Femur (tissue), 1 donor: Measurements from ENCODE around the gene SELENOP.
"Not testable (repeated sequence)": the region's sequence is repeated elsewhere in the genome, so short reads cannot be mapped to it uniquely, and the experiment has no call there.

Experiments
- DNase-seq: peaks from one replicate; pipeline ENCODE4 v3.0.0-alpha.2; 2017

The SELENOP gene, protein sequence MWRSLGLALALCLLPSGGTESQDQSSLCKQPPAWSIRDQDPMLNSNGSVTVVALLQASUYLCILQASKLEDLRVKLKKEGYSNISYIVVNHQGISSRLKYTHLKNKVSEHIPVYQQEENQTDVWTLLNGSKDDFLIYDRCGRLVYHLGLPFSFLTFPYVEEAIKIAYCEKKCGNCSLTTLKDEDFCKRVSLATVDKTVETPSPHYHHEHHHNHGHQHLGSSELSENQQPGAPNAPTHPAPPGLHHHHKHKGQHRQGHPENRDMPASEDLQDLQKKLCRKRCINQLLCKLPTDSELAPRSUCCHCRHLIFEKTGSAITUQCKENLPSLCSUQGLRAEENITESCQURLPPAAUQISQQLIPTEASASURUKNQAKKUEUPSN

GRCh38 chr5:42811591-42812446 lies at the start of gene SELENOP:
Gene SELENOP, minus strand, starts transcription at chr5:42811892. Its CDS starts 3,539 bp downstream, at chr5:42808353.
- DNase-seq = peak; percentile 79

DNA sequence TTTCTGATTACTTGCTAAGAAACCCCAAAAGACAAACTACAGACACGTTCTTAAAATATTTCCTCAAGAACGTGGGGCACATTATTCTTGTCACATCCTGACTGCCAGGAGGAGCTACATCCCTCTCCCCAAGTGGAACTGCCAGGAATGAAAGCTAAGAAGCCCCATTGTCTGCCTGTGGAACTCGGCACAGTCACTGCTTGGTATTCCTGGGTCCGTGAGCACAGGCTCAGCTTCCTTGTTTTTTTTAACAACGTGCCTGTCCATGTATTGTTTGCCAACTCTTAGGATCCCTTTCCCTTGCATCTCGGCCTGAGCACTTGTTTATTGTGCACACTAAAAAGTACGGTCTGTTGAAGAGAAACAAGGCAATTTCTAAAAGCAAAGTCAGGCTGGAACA lies 47.0 kb upstream of the SELENOP start:
- no peak for DNase-seq

DNA sequence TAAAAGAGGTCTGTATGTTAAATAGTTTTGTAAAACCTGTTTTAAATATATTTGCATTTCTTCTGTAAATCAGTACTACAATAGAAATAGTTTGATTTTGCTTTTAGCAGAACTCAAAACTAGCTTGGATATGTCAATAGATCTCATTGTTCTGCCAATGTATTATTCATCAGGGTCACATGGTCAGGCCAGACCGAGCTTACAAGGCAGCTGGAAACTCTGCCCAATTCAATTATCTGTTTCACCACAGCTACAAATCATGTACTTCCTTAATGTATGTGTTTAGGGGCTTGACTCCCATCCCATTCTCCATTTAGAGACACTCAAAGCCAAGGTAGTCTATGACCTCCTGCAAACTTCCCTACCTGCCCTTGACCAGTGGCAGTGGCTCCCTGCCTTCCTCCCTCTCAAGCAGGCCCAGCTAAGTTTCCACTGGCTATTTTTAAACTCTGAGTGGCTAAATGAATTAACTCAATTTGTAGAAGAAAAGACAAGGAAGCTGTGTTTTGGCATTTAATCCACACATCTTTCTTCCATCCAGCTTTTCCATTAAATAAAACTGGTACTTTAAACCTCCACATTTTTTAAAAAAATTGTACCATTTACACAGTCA lies 46.4 kb upstream of the SELENOP start:
- no peak for DNase-seq

DNA sequence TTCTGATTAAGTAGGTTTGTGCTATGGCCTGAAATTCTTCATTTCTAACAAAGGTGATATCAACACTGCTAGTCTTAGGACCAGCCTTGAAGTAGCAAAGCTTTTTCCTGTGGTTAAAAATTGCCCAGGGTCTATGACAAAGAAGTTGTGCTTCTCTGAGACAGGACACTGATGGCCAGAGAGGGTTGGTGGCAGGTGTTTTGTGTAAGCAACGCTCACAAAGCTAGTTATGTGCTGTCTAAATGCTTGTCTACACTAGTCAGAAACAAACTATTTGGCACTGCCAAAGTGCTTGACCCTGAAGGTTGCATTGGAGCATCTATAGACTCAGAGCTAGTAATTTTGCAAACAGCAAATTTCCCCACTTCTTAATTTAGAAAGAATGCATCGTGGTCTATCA lies 44.1 kb upstream of the SELENOP start:
- no peak for DNase-seq

- DNase-seq = no peak
Measured at GRCh38 chr5:42855386-42855785, 43.7 kb upstream of the SELENOP start.

GRCh38 chr5:42854795-42855194 lies 43.1 kb upstream of the SELENOP start:
- DNase-seq = no peak

DNA sequence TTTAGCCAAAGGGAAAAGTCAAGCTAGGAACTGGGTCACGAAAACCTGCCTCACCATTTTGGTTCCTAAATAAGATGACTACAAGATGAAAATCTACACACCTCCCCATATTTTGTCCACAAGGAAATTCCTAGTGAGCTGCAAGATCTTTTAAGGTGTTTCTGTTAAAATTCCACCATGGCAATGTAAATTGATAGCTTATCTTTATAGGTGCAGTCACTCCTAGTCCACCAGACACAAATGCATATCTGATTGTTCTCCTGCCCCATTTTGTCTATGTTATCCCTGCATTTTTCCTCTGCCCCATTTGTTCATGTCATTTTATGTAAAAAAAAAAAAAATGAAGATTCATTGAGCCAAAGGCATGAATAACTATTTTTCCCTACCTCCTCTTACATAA lies 41.1 kb upstream of the SELENOP start:
- no peak for DNase-seq

DNA sequence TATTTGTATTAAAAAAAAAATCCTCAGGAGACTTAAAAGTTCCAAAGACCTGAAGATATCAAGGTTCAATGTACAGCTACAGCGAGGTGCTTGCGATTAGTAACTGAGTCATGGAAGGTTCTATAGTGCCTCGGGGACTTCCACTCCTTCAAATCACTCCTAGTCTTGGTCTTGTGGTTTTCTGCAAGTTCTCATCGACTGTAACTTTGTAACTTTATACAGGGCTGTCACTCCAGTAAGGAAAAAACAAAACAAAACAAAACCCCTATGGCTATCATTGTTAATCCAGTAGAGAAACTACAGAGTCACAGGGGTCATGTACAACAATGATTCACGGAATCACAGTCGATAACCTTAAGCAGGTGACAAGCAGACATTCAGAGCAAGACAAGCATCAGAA lies 39.8 kb upstream of the SELENOP start:
- no peak for DNase-seq

- no peak for DNase-seq
Measured at GRCh38 chr5:42848545-42848944, 36.9 kb upstream of the SELENOP start.

- DNase-seq = not testable (repeated sequence)
Measured at GRCh38 chr5:42844408-42844807, 32.7 kb upstream of the SELENOP start.

GRCh38 chr5:42843675-42844292 lies 32.1 kb upstream of the SELENOP start:
- DNase-seq = no peak

DNA sequence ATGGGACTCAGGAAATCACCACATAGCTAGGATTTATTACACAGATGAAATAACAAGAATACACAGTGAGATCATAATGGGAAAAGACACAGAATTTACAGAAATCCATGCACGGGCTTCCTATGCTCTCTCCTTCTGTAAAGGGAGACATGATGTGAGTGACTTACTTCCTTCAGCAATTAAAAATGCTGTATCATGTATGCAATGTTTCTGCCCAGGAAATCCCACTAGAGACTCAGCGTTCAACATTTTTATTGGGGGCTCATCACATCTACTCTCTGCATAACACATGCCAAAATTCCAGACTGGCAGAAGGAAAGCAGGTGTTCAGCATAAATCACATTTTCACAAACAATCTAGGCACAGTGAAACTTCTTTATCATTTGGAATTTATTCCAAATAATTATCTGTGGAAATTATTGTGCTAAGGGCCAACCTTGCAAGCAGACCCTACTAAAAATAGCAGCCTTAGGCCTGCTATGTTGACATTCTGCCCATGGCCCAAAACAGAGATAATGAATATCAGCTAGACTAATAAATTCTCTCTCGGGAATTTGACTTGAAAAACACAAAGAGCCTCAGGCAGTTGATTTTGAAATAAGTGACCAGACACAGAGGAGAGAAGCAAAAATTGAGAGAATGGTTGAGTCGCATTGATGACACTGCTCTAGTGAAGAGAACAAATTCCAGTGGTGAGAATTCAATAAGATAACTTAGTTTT lies 31.4 kb upstream of the SELENOP start:
- peak; percentile 26 for DNase-seq

DNA sequence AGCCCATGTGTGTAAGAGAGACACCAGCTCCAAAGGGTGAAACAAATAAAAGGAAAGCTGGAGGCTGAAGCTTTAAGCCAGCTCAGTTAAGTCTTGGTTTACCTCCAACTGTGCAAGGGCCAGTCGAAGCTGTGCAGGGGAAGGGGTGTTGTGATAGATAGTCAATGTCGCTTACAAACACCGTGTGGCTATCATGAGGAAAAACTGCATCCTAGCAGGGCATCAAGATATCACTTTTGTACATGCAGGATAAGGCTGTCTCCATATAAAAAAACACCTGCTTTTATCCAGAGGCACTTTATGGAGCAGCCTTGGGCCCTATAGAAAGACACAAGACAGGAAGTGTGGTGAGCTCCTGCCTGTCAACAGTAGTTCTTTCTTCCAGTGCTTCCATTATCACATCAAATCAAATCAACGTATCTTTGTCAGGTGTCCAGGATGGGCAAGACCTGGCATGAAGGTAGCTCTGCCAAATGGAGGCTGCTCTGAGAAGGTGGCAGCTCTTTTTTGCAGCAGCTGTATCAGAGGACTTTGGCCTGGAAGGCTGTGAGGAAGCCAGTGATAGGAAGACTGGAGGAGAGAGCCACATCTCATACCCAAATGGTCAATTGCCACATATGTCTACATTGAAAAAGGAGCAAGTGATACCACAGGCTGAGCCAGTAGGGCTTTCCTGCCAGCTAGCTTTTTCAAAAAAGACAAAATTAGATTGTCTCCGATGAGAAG lies 29.3 kb upstream of the SELENOP start:
- no peak for DNase-seq

DNA sequence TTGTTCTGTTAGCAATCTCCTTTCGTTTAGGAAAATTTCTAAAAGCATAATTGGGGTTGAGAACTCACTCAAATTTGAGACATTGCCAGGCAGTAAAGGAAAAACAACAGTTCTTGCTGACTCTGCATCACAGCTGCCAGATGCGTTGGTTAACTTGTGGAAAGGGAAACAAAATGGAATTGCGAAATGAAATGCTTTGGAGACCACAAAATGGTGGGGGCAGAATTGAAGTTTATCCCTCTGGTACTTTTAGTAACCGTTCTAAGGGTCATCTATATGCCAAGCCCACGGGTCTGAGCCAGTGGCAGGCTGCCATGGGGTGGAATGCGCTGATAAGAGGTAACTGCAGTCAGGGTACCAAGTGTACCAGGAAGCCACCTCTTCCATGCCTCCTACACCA lies 28.6 kb upstream of the SELENOP start:
- peak; percentile 81 for DNase-seq

GRCh38 chr5:42839196-42839595 lies 27.5 kb upstream of the SELENOP start:
- no peak for DNase-seq

GRCh38 chr5:42837601-42838000 lies 25.9 kb upstream of the SELENOP start:
- DNase-seq = no peak

- no peak for DNase-seq
Measured at GRCh38 chr5:42836070-42836769, 24.5 kb upstream of the SELENOP start.

- no peak for DNase-seq
Measured at GRCh38 chr5:42832060-42832459, 20.4 kb upstream of the SELENOP start.

DNA sequence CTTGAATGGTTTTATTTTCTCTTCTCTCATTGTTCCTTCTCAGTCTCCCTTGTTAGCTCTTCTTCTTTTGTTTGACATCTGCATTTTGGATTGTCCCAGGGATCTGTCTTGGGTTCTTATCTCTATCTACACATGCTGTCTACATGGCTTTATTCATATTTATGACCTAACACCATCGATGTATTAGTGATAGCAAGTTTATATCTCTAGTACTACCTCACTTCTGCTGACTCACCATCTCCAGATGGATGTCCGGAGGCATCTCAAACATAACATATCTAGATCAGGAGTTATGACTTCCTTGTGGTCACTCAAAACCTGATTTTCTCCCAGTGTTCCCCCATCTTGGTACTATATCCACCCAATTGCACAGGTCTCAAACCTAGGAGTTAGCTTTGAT lies 19.2 kb upstream of the SELENOP start:
- no peak for DNase-seq

GRCh38 chr5:42828671-42829070 lies 17.0 kb upstream of the SELENOP start:
- DNase-seq = peak; percentile 79
